Activated CD8-positive, alpha-beta memory T cell treated with anti-CD3 and anti-CD28 coated beads, Interleukin-2, amount 50 U/mL, for 24 hours (primary cell): Measurements from ENCODE around the gene GSTM5.
"Not testable (repeated sequence)": the region's sequence is repeated elsewhere in the genome, so short reads cannot be mapped to it uniquely, and the experiment has no call there.

Source experiments
- DNase-seq: peaks from one replicate; pipeline ENCODE4 v3.0.0-alpha.2; 2020; ENCODE audit errors: extremely low read depth

Gene GSTM5

DNA sequence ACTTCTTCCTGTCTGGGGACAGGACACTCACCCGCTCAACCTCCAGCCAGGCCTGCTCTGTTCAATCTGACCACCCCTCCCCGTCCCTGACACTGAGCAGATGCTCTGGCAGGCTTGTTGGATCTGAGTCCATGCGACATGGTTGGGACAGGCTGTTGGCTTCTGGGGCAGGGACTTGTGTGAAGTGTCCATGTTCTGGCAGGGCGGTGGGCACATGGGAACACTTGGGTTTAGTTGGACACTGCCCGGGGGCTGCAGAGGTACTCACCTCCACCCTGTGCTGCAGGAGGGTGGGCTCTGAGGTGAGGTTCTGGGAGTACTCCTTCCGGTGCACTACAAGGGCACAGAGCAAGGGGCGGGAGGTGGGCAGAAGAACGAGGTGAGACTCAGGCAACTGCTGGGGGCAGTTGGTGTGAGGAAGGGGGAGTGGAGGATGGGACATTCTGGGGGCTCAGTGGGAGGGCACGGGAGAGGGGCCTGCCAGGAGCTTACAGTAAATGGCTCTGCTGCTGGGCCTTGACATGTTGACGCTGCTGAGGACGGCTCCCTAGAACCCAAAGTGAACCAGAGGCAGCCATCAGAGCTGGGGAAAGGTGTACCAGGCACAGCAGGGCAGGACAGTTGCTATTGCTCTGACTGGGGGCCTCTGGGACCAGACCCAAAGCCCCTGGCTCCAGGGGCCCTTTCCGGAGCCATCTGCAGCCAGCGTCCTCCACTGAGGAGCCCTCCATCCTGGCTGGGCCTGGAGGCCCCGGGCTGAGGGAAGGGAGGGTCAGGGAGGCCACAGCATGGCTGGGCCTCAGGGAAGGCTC lies 49.4 kb downstream of the GSTM5 start:
- no peak for DNase-seq

DNA sequence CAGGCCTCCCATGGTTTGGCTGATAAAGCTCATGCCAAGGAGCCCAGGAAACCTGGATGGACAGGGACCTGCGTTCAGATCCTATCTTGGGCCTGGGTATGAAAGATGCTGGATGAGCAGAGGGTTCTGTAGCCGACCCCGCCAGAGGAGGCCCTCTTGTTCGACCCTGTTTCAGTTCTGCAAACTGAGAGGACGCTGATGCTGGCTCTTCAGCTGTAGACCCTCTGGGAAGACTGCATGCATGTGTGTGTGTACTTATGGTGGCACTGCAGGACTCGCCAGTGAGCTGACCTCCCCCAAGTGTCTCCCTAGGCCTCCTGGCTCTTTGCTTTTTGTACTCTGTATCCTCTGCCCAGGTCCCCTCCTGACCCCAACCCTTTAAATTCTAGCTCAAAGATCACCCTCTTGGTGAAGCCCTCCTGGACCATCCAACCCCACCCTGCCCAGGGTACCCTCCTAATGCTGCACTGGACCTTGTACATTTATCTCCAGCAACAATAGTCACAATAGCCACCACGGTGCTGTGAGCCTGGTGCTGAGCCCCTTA lies 50.1 kb downstream of the GSTM5 start:
- no peak for DNase-seq

DNA sequence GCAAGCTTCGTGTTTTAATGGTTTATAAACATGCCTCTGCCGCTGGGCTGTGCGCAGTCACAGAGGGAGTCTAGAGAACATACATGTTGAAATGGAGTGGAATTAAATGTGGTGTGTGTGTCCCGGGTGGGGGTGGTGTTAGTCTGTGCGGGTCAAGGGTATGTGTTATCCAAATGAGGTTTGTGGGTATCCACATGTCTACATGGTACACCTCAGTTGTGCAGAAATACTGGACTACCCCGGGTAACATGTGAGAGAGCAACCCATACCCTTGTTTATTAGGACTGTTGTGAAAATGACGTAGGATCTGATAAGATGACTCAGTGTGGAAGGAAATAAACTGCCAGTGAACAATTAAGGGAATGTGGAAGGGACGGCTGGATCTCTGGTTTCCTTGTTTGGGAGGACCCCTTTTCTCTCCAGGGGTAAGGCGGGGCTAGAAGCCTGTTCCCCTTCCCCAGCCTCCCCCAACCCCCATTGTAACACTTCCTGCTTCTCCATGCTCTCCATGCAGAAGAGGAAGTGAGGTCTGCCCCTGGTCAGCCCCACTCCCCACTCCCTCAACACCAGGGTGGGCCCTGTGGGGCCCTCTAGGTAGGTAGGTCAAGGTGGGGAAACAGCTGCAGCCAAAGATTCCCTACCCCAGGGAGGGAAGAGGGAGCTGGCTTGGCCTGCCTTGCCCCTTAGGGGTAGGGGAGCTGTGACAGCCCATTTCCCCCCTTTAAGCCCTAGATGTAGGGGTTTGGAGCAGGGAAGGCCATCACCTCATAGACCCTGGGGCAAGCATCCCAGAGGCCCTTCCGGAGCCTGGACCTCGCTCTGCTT lies 51.0 kb downstream of the GSTM5 start:
- no peak for DNase-seq

DNA sequence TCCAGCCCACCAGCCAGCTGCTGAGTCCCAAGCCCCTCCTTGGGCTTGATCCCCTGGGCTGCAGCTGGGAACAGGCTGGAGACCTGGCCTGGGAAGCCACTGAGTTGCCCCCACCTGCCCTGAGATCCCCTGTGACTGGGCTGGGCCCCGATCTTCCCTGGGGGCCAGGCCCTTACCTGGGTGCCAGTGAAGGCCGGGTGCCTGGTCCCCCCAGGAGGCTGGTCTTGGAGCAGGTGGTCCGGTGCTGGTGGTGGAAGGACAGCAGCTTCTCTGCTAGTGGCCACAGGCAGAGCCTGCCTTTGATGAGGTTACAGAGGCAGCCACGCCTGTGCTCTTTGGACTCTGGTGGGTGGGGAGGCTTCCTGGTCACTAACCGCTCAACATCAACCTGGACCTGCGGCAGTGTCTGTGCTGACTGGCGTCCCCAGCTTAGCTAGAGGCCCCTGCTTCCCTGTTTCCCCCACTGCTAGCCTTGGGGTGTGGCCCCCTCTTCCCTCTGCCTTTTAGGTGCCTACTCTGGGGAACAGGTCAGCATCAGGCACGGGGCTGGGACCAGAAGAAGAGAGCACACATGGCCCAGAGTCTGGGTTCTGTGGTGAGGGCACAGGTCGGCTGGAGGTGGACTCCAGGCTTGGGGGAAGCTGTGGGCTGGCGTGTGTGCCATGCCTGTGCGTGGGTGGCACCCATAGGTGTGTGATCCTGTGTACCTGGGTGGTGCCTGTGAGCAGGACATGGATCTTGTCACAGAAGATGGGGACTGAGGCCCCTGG lies 51.8 kb downstream of the GSTM5 start, which contains the start of gene EPS8L3:
Gene EPS8L3, minus strand, starts transcription at position 278 of the 770 bp plus-strand sequence. CDS start 2,174 bp downstream, outside the sequence.
- no peak for DNase-seq

DNA sequence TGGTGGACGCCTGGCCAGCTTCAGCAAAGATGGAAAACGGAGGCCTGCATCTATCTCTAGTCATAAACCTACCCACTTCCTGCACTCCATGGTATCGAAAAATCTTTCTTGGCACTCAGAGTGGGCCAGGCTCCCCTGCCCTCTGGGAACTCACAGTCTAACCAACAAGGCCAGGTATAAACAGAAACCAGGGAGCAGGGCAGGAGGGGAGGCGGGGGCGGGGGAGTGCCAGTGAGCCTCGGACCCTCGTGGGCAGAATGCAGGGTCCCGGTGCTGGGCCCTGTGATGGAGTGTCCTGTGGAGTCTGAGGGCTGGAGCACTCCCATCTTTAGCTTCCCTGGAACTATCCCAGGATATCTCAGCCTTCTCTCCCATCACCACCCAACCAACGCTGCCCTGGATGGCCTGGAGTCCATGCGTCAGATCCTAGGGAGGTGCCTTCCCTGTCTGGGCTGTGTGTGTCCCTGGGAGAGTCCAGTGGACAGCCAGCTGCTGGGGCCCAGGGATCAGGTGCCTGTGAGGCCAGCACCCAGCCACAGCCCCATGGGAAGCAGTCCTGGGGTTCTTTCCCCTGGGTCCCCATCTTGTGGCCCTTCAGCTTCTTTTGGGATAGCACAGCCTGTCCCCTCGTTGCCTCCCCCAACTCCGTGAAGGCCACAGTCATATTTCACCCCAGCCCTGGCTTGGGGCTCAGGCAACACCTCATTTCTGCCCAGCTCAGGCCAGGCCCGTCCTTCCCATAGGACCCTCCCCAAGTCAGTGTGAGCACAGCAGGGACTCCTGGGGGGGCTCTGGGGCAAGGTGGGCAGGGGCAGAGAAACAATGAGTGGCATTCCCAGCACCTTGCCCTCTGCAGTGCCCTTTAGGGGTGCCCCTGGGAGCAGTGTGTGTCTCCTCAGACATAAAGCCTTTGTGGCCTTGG lies 52.8 kb downstream of the GSTM5 start:
- DNase-seq, result no peak

DNA sequence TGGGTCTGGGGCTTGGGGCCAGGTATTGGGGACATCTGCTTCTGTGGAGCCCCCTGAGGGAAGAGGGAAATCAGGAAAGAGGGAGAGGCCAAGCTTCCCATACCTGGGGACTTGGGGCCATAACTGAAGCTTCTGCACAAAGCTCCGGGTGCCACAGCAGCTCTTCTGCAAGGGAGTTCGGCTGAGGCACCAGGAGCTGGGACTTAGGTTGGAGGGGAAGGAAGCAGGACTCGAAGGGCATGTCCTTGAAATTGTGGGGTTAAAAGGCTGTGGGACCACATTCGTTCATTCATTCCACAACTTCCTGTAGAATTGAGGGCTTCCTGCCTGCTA lies 53.4 kb downstream of the GSTM5 start:
- no peak for DNase-seq

DNA sequence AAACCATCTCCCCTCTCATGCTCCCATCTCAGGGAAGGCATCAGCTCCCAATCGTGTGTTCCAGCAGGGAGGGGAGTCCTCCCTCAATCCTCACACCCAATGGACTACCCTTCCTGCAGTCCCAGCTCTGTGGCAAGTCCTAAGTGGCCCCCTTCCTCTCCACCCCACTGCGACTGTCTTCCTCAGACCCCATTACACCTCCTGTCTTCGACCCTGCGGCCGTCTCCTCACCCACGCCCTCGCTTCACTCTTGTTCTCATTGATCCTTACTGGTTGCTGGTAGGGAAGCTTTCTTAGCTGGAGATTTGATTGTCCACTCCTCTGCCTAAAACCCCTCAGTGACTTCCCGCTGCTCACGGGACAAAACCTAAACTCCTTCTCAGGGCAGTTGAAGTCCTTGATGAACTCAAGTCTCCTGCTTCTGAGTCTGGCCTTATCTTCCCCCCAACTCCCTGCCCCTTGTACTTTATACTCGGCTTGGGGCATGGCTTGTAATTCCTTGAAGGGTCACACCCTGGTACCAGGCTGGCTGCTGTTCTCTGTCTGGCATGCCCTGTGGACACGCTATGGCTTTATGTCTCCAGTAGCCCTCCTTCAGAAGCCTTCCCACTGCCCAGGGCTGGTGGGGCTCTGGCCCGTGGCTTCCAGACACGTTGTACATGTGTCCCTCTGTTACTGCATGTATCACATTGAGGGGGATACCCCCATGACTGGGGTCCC lies 54.0 kb downstream of the GSTM5 start:
- no peak for DNase-seq

DNA sequence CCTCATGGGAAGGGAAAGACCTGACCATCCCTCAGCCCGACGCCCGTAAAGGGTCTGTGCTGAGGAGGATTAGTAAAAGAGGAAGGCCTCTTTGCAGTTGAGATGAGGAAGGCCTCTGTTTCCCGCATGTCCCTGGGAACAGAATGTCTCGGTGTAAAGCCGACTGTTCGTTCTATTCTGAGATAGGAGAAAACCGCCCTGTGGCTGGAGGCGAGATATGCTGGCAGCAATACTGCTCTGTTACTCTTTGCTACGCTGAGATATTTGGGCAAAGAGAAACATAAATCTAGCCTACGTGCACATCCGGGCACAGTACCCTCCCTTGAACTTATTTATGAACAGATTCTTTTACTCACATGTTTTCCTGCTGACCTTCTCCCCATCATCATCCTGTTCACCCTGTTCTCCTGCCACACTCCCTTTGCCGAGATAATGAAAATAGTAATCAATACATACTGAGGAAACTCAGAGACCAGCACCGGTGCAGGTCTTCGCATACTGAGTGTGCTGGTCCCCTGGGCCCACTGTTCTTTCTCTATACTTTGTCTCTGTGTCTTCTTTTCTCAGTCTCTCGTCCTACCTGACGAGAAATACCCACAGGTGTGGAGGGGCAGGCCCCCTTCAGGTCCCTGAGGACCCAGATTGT lies 55.1 kb downstream of the GSTM5 start:
- DNase-seq, result not testable (repeated sequence)
